K562 (cell line): ENCODE measurements around the gene RUNDC1. TPM values are rescaled to one million over a fixed set of nuclear protein-coding genes. Genes with fewer than 3 reads are reported as not detected.

Experiments used
- BHLHE40 ChIP-seq: IDR thresholded peaks from 2 replicates; pipeline ENCODE4 v1.6.1; 2011; ENCODE audit warnings: low read length, improper control_type of control experiment
- BRCA1 ChIP-seq, 2 experiments: fragments of 450-650 bp in 1 of 2; sonication (generic) in 1 of 2; formaldehyde crosslinking in 1 of 2; IDR thresholded peaks; 2 replicates each; pipeline versions ENCODE4 v1.5.0 to v1.6.1; 2017 to 2020; ENCODE audit warnings: mild to moderate bottlenecking in 1 of 2, missing genetic modification reagents in 1 of 2
- CBX2 ChIP-seq: fragments of 200-600 bp; sonication (generic); IDR thresholded peaks from one replicate; pipeline ENCODE4 v1.6.1; 2012; ENCODE audit warnings: mild to moderate bottlenecking, low read length, inconsistent platforms; ENCODE audit not compliant: insufficient read depth, poor library complexity, severe bottlenecking
- LARP7 ChIP-seq: fragments of 450-650 bp; IDR thresholded peaks from 2 replicates; pipeline ENCODE4 v1.6.1; 2016
- LEF1 ChIP-seq: fragments of 450-650 bp; IDR thresholded peaks from 2 replicates; pipeline ENCODE4 v1.6.1; 2016; ENCODE audit warnings: mild to moderate bottlenecking
- MAFG ChIP-seq: fragments of 450-650 bp; conservative IDR thresholded peaks from 2 replicates; pipeline ENCODE4 v1.6.1; 2016; ENCODE audit warnings: missing genetic modification characterization, missing compliant biosample characterization
- MCM7 ChIP-seq, 2 experiments: fragments of 450-650 bp; IDR thresholded peaks; 2 replicates each; pipeline ENCODE4 v1.6.1; 2016 to 2018
- MYC ChIP-seq, 2 experiments: fragments of 250-450 bp in 1 of 2; sonication (Bioruptor Pico) in 1 of 2; IDR thresholded peaks; 2 replicates each; pipeline versions ENCODE4 v1.5.1 to v1.6.1; 2012 to 2021; ENCODE audit warnings: low read depth in 2 of 2, borderline replicate concordance in 1 of 2, improper control_type of control experiment in 1 of 2, low read length in 1 of 2, mild to moderate bottlenecking in 1 of 2, moderate library complexity in 1 of 2
- RUNX1 ChIP-seq: sonication (generic); IDR thresholded peaks from 2 replicates; pipeline ENCODE4 v1.6.1; 2016; ENCODE audit warnings: antibody characterized with exemption, low read depth
- TARDBP ChIP-seq: fragments of 450-650 bp; IDR thresholded peaks from 2 replicates; pipeline ENCODE4 v1.6.1; 2016
- YY1 ChIP-seq, 3 experiments: IDR thresholded peaks; 2 replicates each; pipeline ENCODE4 v1.6.1; 2011; ENCODE audit warnings: low read length in 2 of 3, mild to moderate bottlenecking in 2 of 3, moderate library complexity in 2 of 3, borderline replicate concordance in 1 of 3, control low read depth in 1 of 3, low read depth in 1 of 3; ENCODE audit not compliant: insufficient read depth in 3 of 3, insufficient replicate concordance in 2 of 3, control insufficient read depth in 1 of 3, insufficient read length in 1 of 3; ENCODE audit errors: extremely low read depth in 1 of 3
- ZNF23 ChIP-seq: fragments of 250-450 bp; sonication (Bioruptor Pico); IDR thresholded peaks from 2 replicates; pipeline ENCODE4 v1.4.0; 2020; ENCODE audit warnings: mild to moderate bottlenecking
- polyA plus RNA-seq, 8 experiments: library from polyadenylated mRNA; depleted of rRNA in 4 of 8; stranded (reverse) in 5 of 8; unstranded in 3 of 8; fragments of >200 nt; fragmentation: Nextera tagmentation in 2 of 8; fragmentation: Illumina TruSeq in 1 of 8; extraction: Ambion mirVana in 2 of 8; extraction: Trizol in 1 of 8; gene quantifications; 2 replicates each; pipeline versions ENCODE4 v1.2.1 to v1.2.3, GENCODE V29; 2011 to 2014; ENCODE audit warnings: inconsistent platforms in 1 of 8, missing spikeins in 1 of 8
- total RNA-seq, 7 experiments: library from RNA; depleted of rRNA in 6 of 7; stranded (reverse); fragments of >200 nt in 6 of 7; fragmentation: Illumina TruSeq in 2 of 7; extraction: Trizol in 2 of 7; gene quantifications; 2 replicates each; pipeline versions ENCODE4 v1.2.1 to v1.2.3, GENCODE V29; 2011 to 2021; ENCODE audit warnings: low replicate concordance in 1 of 7
- TF ChIP-seq, protein P1 (sequence below): fragments of 450-650 bp; formaldehyde crosslinking; IDR thresholded peaks from 2 replicates; pipeline ENCODE4 v1.4.0; 2022; ENCODE audit warnings: mild to moderate bottlenecking, moderate library complexity
- TF ChIP-seq, protein P2 (sequence below): fragments of 200-600 bp; sonication (generic); IDR thresholded peaks from one replicate; pipeline ENCODE4 v1.6.1; 2012; ENCODE audit warnings: mild to moderate bottlenecking, low read depth, low read length, inconsistent platforms

The RUNDC1 gene
- total and polyA plus RNA-seq, 9 of the 15 experiments (the other 6 are each of a cell fraction or from before 2014, with no cell fraction given): 3.4 to 12.6 (median 9.4) TPM

DNA sequence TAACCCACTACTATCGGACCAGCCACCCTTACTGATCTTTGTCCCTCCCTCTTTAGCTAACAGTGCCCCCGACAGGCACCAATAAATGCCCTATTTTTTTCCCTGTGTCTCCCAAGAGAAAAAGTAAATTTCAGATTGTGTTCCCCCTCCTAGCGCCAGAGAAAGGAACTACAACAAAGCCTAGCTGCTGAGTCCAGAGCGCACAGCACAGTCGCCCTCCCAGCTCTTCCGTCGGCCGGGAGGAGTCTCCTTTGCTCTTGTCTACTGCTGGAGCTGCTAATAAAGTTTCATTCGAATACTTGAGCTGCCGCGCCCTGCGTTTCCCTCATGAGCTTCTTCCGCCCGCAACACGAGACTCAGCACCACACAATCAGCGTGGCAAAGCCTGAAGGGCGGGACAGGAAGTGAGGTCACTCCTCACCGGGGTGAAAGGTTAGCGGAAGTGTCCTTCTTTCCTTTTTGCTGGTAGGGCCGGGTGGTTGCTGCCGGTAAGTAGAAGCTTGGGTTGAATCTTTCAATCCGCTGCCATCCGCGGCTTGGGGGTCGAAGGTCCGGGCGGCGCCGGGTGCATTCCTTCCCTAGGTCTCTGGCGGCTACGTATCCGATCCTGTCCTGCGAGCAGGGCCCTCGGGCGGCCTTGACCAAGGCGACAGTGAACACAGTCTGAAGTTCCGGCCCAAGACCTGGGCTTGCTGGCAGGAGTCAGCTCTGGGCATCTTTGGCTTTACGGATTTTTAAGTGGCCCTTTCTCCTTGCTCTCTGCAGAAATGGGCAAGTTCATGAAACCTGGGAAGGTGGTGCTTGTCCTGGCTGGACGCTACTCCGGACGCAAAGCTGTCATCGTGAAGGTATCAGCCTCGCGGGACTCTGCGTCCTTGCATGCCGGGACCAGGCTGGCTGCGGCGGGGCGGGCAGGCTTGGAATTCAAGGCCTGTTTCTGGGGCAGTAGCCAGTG, 17.9 kb downstream of the RUNDC1 start, which contains the start of gene RPL27 (continued):
- no peak for TF ChIP-seq CBX2
- no peak for TF ChIP-seq ZNF23
- peak; percentile 99 for TF ChIP-seq MYC (IDR thresholded peaks at IDR 0.05; ENCODE audit: low read depth, low read length)
- peak; percentile 77 for TF ChIP-seq MYC (CRISPR knock-in tag; IDR thresholded peaks at IDR 0.05; ENCODE audit: borderline replicate concordance, low read depth)
- TF ChIP-seq BHLHE40: peak; percentile 96
- TF ChIP-seq YY1 (IDR thresholded peaks at IDR 0.05; ENCODE audit: borderline replicate concordance in 1 of 3, control insufficient read depth in 1 of 3, extremely low read depth in 1 of 3, insufficient read depth in 3 of 3, insufficient read length in 1 of 3, insufficient replicate concordance in 2 of 3, low read depth in 1 of 3, low read length in 2 of 3): peak in 1 of 3 experiments; percentile 66
- TF ChIP-seq, protein P1, sequence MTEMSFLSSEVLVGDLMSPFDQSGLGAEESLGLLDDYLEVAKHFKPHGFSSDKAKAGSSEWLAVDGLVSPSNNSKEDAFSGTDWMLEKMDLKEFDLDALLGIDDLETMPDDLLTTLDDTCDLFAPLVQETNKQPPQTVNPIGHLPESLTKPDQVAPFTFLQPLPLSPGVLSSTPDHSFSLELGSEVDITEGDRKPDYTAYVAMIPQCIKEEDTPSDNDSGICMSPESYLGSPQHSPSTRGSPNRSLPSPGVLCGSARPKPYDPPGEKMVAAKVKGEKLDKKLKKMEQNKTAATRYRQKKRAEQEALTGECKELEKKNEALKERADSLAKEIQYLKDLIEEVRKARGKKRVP (CRISPR knock-in tag): no peak
- TF ChIP-seq LEF1: peak; percentile 55; the same call in 1 of the 2 replicates
- TF ChIP-seq MCM7 (IDR thresholded peaks at IDR 0.05): no peak
- TF ChIP-seq BRCA1 (IDR thresholded peaks at IDR 0.05): no peak
- TF ChIP-seq BRCA1 (CRISPR knock-in tag; IDR thresholded peaks at IDR 0.05): no peak
- TF ChIP-seq, protein P2, sequence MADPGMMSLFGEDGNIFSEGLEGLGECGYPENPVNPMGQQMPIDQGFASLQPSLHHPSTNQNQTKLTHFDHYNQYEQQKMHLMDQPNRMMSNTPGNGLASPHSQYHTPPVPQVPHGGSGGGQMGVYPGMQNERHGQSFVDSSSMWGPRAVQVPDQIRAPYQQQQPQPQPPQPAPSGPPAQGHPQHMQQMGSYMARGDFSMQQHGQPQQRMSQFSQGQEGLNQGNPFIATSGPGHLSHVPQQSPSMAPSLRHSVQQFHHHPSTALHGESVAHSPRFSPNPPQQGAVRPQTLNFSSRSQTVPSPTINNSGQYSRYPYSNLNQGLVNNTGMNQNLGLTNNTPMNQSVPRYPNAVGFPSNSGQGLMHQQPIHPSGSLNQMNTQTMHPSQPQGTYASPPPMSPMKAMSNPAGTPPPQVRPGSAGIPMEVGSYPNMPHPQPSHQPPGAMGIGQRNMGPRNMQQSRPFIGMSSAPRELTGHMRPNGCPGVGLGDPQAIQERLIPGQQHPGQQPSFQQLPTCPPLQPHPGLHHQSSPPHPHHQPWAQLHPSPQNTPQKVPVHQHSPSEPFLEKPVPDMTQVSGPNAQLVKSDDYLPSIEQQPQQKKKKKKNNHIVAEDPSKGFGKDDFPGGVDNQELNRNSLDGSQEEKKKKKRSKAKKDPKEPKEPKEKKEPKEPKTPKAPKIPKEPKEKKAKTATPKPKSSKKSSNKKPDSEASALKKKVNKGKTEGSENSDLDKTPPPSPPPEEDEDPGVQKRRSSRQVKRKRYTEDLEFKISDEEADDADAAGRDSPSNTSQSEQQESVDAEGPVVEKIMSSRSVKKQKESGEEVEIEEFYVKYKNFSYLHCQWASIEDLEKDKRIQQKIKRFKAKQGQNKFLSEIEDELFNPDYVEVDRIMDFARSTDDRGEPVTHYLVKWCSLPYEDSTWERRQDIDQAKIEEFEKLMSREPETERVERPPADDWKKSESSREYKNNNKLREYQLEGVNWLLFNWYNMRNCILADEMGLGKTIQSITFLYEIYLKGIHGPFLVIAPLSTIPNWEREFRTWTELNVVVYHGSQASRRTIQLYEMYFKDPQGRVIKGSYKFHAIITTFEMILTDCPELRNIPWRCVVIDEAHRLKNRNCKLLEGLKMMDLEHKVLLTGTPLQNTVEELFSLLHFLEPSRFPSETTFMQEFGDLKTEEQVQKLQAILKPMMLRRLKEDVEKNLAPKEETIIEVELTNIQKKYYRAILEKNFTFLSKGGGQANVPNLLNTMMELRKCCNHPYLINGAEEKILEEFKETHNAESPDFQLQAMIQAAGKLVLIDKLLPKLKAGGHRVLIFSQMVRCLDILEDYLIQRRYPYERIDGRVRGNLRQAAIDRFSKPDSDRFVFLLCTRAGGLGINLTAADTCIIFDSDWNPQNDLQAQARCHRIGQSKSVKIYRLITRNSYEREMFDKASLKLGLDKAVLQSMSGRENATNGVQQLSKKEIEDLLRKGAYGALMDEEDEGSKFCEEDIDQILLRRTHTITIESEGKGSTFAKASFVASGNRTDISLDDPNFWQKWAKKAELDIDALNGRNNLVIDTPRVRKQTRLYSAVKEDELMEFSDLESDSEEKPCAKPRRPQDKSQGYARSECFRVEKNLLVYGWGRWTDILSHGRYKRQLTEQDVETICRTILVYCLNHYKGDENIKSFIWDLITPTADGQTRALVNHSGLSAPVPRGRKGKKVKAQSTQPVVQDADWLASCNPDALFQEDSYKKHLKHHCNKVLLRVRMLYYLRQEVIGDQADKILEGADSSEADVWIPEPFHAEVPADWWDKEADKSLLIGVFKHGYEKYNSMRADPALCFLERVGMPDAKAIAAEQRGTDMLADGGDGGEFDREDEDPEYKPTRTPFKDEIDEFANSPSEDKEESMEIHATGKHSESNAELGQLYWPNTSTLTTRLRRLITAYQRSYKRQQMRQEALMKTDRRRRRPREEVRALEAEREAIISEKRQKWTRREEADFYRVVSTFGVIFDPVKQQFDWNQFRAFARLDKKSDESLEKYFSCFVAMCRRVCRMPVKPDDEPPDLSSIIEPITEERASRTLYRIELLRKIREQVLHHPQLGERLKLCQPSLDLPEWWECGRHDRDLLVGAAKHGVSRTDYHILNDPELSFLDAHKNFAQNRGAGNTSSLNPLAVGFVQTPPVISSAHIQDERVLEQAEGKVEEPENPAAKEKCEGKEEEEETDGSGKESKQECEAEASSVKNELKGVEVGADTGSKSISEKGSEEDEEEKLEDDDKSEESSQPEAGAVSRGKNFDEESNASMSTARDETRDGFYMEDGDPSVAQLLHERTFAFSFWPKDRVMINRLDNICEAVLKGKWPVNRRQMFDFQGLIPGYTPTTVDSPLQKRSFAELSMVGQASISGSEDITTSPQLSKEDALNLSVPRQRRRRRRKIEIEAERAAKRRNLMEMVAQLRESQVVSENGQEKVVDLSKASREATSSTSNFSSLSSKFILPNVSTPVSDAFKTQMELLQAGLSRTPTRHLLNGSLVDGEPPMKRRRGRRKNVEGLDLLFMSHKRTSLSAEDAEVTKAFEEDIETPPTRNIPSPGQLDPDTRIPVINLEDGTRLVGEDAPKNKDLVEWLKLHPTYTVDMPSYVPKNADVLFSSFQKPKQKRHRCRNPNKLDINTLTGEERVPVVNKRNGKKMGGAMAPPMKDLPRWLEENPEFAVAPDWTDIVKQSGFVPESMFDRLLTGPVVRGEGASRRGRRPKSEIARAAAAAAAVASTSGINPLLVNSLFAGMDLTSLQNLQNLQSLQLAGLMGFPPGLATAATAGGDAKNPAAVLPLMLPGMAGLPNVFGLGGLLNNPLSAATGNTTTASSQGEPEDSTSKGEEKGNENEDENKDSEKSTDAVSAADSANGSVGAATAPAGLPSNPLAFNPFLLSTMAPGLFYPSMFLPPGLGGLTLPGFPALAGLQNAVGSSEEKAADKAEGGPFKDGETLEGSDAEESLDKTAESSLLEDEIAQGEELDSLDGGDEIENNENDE: no peak
- TF ChIP-seq LARP7: no peak
- no peak for TF ChIP-seq RUNX1
- peak; percentile 56; the same call in 1 of the 2 replicates for TF ChIP-seq TARDBP
- no peak for TF ChIP-seq MAFG (tag)
